ENCODE results near the gene MAN1B1.
"Not testable (repeated sequence)": the region's sequence is repeated elsewhere in the genome, so short reads cannot be mapped to it uniquely, and the experiment has no call there.

Gene MAN1B1

GRCh38 chr9:137128158-137128861 lies 41.5 kb downstream of the MAN1B1 start:
- DNase-seq (ENCODE audit: low spot score) = no peak

- no peak for DNase-seq (ENCODE audit: low spot score)
Measured at GRCh38 chr9:137128862-137129455, 42.2 kb downstream of the MAN1B1 start.

GRCh38 chr9:137129456-137130175 lies 42.8 kb downstream of the MAN1B1 start:
- peak; percentile 95 for DNase-seq (ENCODE audit: low spot score)

- no peak for DNase-seq (ENCODE audit: low spot score)
Measured at GRCh38 chr9:137130176-137130755, 43.5 kb downstream of the MAN1B1 start.

- no peak for DNase-seq (ENCODE audit: low spot score)
Measured at GRCh38 chr9:137134191-137134590, 47.4 kb downstream of the MAN1B1 start.

GRCh38 chr9:137135154-137135553 lies 48.4 kb downstream of the MAN1B1 start:
- not testable (repeated sequence) for DNase-seq (ENCODE audit: low spot score)

GRCh38 chr9:137136261-137136880 lies 49.6 kb downstream of the MAN1B1 start:
- DNase-seq (ENCODE audit: low spot score) = no peak

- no peak for DNase-seq (ENCODE audit: low spot score)
Measured at GRCh38 chr9:137136881-137137607, 50.3 kb downstream of the MAN1B1 start.

- DNase-seq (ENCODE audit: low spot score) = no peak
Measured at GRCh38 chr9:137138058-137138721, 51.4 kb downstream of the MAN1B1 start.

- no peak for DNase-seq (ENCODE audit: low spot score)
Measured at GRCh38 chr9:137138722-137139467, 52.1 kb downstream of the MAN1B1 start, which contains the start of gene GRIN1. Gene GRIN1 (plus strand): TSS chr9:137139154. CDS start chr9:137139487, 333 bp downstream.

GRCh38 chr9:137139468-137140150 lies 52.8 kb downstream of the MAN1B1 start:
- no peak for DNase-seq (ENCODE audit: low spot score)

GRCh38 chr9:137140151-137141012 lies 53.6 kb downstream of the MAN1B1 start:
- DNase-seq (ENCODE audit: low spot score) = no peak

- no peak for DNase-seq (ENCODE audit: low spot score)
Measured at GRCh38 chr9:137141050-137141810, 54.4 kb downstream of the MAN1B1 start.

- DNase-seq (ENCODE audit: low spot score) = no peak
Measured at GRCh38 chr9:137141976-137142936, 55.5 kb downstream of the MAN1B1 start.

- no peak for DNase-seq (ENCODE audit: low spot score)
Measured at GRCh38 chr9:137143459-137143858, 56.7 kb downstream of the MAN1B1 start.

- DNase-seq (ENCODE audit: low spot score) = no peak
Measured at GRCh38 chr9:137145731-137146526, 59.1 kb downstream of the MAN1B1 start.

Measured in LoVo (cell line).